ENCODE results near the gene KRT13.
"Not testable (repeated sequence)": the region's sequence is repeated elsewhere in the genome, so short reads cannot be mapped to it uniquely, and the experiment has no call there.

The KRT13 gene

GRCh38 chr17:41505007-41505808 is at the start of gene KRT13:
KRT13 (minus strand) TSS chr17:41505612; CDS start chr17:41505550, 62 bp downstream.
- no peak for DNase-seq (ENCODE audit: low read depth)

- DNase-seq (ENCODE audit: low read depth): no peak
These were observed 48.7 kb upstream of the KRT13 start for GRCh38 chr17:41553987-41554680.

DNA sequence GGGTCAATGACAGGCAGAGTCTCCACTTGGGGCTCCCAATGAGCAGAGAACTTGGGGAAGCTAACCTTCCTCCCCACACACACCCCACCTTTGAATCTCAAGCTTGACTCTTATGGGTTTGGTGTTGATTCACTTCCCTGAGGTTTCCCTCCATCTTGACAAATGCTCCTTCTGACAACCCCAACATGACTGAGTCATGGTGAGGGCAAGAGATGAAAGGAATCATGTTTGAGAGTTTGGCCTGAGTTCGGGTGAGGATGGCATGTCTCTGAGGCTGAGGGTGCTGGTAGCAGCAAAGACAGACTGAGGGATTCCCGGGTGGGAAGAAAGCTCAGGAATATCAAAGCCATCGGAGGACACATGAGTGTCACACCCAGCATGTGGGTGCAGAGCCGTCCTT is 47.8 kb upstream of the KRT13 start:
- peak; percentile 13 for DNase-seq (ENCODE audit: low read depth)

DNA sequence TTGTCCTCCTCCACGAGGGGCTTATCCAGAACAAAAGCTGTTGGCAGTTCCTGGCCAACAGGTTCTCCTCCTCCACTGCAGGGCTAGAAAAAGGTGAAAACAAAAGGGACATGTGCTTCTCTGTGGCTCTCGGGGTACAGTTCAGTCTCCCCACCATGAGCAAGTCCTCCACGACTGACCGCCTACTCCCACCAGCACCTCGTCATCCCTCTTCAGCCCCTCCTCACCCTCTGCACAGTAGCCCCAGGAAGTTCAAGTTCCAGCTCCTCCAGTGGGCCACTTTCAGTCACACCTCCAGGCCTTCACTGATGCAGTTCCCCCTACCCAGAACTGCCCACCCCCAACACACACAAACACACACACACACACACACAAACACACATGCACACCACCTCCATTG is 47.0 kb upstream of the KRT13 start:
- no peak for DNase-seq (ENCODE audit: low read depth)

DNA sequence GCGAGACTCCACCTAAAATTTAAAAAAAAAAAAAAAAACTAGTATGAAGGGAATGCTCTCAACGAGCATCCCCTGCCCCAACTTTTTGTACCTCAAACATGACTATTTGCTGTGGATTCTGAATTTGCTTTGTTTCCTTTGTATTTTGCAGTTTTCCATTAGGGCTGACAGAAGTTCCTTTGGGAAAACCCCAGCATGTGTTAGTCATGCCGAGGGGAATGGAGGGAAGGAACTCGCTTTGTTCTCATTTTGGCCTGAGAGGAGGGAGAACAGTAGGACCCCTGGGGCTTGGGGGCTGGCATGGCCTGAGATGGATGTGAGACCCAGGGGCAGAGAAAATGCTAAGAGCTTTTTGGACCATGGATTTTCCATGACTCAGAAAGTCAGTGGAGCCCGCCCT is 46.0 kb upstream of the KRT13 start:
- DNase-seq (ENCODE audit: low read depth): peak; percentile 47

DNA sequence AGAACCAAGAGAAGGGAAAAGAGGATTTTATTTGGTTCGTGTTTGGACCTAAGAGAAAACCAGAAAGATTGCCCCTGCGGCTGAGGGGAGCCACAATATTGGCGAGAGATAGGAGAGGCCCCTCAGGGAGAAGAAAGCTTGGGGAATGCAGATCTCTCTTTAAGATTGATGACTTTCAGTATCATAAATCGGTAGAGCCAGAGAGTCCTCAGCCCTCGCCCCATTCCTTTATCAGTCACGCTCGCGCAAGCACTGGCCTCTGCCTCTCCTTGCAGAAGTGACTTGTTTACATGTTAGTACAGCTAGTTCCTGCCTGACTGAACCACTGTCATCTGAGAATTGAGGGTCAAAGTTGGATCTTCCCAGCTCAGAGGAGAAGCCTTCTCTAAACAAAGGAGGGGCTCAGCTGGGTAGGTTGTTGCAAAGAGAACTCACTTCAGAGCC is 44.2 kb upstream of the KRT13 start:
- no peak for DNase-seq (ENCODE audit: low read depth)

- DNase-seq (ENCODE audit: low read depth): peak; percentile 90
These were observed 43.6 kb upstream of the KRT13 start for GRCh38 chr17:41548844-41549595.

GRCh38 chr17:41547921-41548843 is 42.8 kb upstream of the KRT13 start:
- DNase-seq (ENCODE audit: low read depth): peak; percentile 99

DNA sequence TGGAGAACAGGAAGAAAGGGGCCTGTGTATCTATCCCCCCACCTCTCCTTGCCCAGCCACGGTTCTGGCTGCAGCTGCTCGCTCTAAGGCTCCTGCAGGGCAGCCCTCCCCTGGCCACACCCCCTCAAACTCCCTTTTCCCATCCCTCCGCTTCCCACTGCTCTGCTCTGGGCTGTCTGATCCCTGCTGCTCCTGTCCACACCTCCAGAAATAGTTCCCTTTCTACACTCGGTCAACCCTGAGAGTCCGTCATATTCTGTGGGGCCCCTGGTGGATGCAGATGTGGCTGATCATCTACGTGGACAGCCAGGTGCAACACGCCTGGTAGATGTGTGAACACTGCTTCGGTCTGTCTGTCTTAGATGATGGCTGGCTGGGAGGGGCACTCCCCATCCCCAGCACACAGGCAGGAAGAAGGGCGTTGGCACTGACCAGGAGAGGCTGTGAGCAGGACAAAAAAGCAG is 42.0 kb upstream of the KRT13 start:
- no peak for DNase-seq (ENCODE audit: low read depth)

DNA sequence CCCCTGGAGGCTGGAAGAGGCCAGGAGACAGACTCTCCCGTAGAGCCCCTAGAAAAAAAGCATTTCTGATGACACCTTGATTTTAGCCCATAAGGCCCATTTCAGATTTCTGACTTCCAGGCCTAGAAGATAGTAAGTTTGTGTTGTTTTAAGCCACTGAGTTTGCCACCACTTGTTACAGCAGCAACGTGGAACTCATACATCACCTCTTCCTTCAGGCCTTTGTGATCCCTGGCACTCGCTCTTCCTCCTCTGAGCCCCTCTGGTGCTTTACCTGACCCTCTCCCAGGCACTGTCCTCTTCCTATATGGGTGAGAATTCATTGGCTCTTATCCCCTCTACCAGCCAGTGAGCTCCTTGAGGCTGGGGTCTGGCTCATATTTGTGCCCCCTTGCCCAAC is 41.4 kb upstream of the KRT13 start:
- no peak for DNase-seq (ENCODE audit: low read depth)

GRCh38 chr17:41545829-41546410 is 40.5 kb upstream of the KRT13 start:
- no peak for DNase-seq (ENCODE audit: low read depth)

GRCh38 chr17:41544935-41545334 is 39.5 kb upstream of the KRT13 start:
- no peak for DNase-seq (ENCODE audit: low read depth)

- DNase-seq (ENCODE audit: low read depth): no peak
These were observed 39.1 kb upstream of the KRT13 start for GRCh38 chr17:41544491-41544892.

GRCh38 chr17:41542786-41543185 is 37.4 kb upstream of the KRT13 start:
- DNase-seq (ENCODE audit: low read depth): not testable (repeated sequence)

- DNase-seq (ENCODE audit: low read depth): no peak
These were observed 36.9 kb upstream of the KRT13 start for GRCh38 chr17:41542357-41542756.

DNA sequence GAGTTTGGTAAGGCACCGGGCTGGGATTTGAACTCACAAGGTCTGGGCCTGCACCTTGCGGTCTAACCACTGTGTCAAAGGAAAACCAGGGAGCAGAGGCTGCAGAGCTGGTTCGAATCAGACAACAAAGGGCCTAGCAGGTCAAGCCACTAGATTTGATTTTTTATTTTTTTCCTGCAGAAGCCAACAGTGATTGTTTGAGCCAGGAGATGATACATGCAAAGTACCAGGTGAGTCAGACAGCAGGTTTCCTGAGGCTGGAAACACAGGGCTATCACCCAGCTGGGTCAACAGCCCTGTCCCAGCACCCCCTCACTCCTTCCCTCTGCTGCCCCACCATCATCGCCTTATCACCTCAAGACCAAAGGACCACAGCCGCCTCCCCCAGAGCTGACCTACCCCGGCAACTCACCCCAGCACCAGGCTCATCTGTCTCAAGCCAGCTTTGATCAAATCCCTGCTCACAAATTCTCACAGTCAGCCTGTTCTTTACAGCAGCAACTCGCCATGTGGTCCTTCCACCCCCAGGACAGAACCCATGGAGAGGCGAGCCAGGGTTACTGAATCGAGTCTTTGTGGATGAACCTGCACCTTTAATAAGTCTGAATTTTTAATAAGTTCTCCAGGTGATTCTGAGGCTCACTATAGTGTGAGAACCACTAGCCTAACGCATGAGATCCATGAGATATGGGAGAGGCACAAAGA is 35.7 kb upstream of the KRT13 start:
- no peak for DNase-seq (ENCODE audit: low read depth)

DNA sequence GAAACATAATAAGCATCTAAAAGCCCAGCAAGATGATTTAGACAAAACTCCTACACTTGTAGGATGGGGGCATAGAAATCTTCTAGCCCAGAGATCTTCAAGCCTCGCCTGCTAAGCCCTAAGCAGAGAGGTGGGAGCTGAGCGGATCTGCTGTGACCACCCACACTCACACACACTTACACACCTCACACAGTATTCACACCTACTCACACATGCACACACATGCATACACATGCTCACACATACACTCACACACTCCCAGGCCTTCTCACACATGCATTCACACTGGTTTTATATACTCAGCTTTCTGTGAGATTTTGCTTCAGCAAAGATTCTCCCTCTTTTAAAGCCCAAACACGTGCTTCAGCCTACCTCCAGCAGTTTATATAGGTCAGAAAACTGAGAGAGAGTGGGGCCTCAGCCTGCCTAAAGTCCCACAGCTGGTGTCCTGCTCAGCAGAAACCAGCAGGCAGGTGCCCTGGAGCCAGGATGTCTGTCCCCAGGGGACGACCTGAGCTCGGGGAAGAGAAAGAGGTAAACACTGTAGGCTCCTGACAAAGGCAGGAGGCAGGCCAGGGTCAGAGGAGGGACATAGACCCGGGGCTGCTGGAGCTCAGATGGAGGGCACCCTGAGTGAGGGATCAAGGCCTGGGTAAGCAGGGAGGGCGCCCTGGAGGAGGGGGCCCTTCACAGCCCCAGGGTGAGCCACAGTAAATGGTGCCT is 34.7 kb upstream of the KRT13 start:
- DNase-seq (ENCODE audit: low read depth): no peak

- DNase-seq (ENCODE audit: low read depth): peak; percentile 63
These were observed 33.7 kb upstream of the KRT13 start for GRCh38 chr17:41539071-41539492.

GRCh38 chr17:41538565-41538991 is 33.2 kb upstream of the KRT13 start:
- peak; percentile 83 for DNase-seq (ENCODE audit: low read depth)

GRCh38 chr17:41537990-41538389 is 32.6 kb upstream of the KRT13 start:
- DNase-seq (ENCODE audit: low read depth): peak; percentile 62
